Ovary (tissue), 3 donors: ENCODE data around the gene PTPRN2.

Source experiments
- CTCF ChIP-seq, 3 donors: fragments of 450-650 bp in 2 of 3; fragments of 200-600 bp in 1 of 3; IDR thresholded peaks; one replicate each; pipeline versions ENCODE4 v1.5.1 to v1.8.0; 2016 to 2022; ENCODE audit warnings: antibody characterized with exemption in 3 of 3, mild to moderate bottlenecking in 1 of 3
- EP300 ChIP-seq: sonication (generic); formaldehyde crosslinking; IDR thresholded peaks from one replicate; pipeline ENCODE4 v1.6.1; 2017; ENCODE audit warnings: antibody characterized with exemption
- POLR2A ChIP-seq: fragments of 450-650 bp; IDR thresholded peaks from one replicate; pipeline ENCODE4 v1.6.1; 2017; ENCODE audit warnings: antibody characterized with exemption, mild to moderate bottlenecking, moderate library complexity
- donor health status: DM: no; HTN: no; CAD: no.

- no peak for TF ChIP-seq CTCF (IDR thresholded peaks at IDR 0.05)
- no peak for TF ChIP-seq POLR2A
- TF ChIP-seq EP300: no peak
Measured at GRCh38 chr7:157832006-157832405, 755.6 kb downstream of the PTPRN2 start.
